GM18951 (cell line): ENCODE data around the gene KRTAP4-1.
"Not testable (repeated sequence)": the region's sequence is repeated elsewhere in the genome, so short reads cannot be mapped to it uniquely, and the experiment has no call there.

Experiments used
- POLR2A ChIP-seq: IDR thresholded peaks from 4 replicates; pipeline ENCODE4 v1.6.1; 2011; ENCODE audit warnings: mild to moderate bottlenecking; ENCODE audit not compliant: insufficient read length, insufficient read depth; ENCODE audit errors: extremely low read depth
- in situ Hi-C: fragments of 300-500 bp; cut with MboI; formaldehyde crosslinking; loops from one replicate; pipeline ENCODE4 v1.12.0; 2022; ENCODE audit warnings: low sequenced_read_pairs, mixed read lengths, inconsistent platforms; ENCODE audit not compliant: unreplicated experiment

Gene KRTAP4-1

DNA sequence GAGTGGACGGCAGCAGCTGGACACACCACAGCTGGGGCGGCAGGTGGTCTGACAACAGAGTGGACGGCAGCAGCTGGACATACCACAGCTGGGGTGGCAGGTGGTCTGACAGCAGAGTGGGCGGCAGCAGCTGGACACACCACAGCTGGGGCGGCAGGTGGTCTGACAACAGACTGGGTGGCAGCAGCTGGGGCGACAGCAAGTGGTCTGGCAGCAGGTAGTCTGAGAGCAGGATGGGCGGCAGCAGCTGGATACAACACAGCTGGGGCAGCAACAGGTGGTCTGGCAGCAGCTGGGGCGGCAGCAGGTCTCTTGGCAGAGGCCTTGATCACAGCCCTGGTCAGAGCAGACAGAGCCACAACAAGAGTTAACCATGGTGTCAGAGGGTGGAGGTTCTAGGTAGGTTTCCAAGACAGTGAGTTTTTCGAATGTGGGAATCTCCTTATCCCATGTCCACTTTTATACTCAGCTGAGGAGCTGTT, at the start of gene KRTAP4-1:
Gene KRTAP4-1 (minus strand): TSS at position 432 of the 482 bp plus-strand sequence. CDS start 57 bp downstream, at position 375.
- in situ Hi-C loops = no loop called here
- TF ChIP-seq POLR2A = no peak

DNA sequence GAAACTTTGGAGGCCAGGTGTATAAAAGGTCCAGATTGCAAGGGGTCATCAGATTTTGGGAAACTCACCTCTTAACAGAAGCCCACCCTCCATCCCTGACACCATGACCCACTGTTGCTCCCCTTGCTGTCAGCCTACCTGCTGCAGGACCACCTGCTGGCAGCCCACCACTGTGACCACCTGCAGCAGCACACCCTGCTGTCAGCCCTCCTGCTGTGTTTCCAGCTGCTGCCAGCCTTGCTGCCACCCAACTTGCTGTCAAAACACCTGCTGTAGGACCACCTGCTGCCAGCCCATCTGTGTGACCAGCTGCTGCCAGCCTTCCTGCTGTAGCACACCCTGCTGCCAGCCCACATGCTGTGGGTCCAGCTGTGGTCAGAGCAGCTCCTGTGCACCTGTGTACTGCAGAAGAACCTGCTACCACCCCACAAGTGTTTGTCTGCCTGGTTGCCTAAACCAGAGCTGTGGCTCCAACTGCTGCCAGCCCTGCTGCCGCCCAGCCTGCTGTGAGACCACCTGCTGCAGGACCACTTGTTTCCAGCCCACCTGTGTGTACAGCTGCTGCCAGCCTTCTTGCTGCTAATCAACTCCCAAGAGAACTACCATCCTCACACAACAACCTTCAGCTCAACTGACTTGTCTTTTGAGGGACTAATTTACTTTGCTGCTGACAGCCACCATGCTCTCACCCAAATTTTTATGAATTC, 47.8 kb upstream of the KRTAP4-1 start, which contains the start of gene KRTAP9-3:
Gene KRTAP9-3 (plus strand): TSS at position 51 of the 707 bp plus-strand sequence. CDS start 53 bp downstream, at position 104.
- in situ Hi-C loops = not testable (repeated sequence)

DNA sequence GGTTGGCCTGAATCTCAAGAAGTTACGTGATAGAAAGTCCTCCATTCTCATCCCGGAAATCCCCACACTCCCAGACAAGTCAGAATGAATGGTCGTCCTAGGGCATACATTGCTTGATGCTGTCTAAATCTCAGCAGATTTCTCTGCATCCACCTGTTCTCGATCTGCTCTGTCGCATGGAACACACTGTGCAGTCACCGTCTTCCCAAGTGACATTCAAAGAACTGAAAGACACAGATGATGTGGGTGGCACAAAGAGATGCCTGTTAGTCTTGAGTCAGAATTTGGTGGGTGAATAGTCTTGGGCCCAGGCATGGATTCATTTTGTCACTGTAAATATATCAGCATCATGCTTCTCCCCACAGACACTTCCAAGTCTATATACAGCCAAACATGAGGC, 47.0 kb upstream of the KRTAP4-1 start:
- TF ChIP-seq POLR2A = no peak
- in situ Hi-C loops = no loop called here

DNA sequence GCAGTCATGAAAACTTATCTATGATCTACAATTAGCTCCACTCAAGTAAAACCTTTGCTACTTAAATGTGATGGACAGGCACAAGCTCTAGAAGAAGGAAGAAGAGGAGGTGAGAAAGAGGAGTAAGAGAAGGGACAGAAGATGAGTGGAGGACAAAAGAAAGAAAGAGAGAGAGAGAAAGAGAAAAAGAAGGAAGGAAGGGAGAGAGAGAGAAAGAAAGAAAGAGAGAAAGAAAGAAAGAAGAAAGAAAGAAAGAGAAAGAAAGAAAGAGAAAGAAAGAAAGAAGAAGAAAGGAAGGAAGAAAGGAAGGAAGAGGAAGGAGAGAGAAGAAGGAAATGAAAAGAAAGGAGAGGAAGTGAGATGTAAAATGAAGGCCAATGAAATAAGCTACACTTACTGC, 45.4 kb upstream of the KRTAP4-1 start:
- in situ Hi-C loops = no loop called here
- no peak for TF ChIP-seq POLR2A

DNA sequence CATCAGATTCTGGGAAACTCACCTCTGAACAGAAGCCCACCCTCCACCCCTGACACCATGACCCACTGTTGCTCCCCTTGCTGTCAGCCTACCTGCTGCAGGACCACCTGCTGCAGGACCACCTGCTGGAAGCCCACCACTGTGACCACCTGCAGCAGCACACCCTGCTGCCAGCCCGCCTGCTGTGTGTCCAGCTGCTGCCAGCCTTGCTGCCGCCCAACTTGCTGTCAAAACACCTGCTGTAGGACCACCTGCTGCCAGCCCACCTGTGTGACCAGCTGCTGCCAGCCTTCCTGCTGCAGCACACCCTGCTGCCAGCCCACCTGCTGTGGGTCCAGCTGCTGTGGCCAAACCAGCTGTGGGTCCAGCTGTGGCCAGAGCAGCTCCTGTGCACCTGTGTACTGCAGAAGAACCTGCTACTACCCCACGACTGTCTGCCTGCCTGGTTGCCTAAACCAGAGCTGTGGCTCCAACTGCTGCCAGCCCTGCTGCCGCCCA, 41.9 kb upstream of the KRTAP4-1 start, which contains the start of gene KRTAP9-2:
Gene KRTAP9-2 (plus strand): TSS at position 51 of the 498 bp plus-strand sequence. CDS start 7 bp downstream, at position 58.
- in situ Hi-C loops = not testable (repeated sequence)

DNA sequence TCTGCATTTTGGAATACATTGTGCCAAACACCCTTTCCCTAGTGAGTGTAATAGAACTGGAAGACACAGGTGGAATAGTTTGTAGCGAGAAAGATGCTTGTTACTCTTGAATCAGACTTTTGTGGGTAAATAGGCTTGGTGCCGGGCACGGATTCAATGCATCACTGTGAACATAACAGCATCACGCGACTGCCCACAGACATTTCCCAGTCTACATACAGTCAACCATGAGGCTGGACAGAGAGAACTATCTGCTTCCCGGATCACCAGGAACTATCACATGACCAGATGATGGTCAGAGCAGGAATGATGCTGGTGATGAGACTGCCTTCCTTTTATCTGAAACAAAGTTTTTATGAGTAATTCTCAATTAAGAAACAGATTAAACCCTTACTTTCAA, 41.3 kb upstream of the KRTAP4-1 start:
- in situ Hi-C loops = no loop called here
- no peak for TF ChIP-seq POLR2A

DNA sequence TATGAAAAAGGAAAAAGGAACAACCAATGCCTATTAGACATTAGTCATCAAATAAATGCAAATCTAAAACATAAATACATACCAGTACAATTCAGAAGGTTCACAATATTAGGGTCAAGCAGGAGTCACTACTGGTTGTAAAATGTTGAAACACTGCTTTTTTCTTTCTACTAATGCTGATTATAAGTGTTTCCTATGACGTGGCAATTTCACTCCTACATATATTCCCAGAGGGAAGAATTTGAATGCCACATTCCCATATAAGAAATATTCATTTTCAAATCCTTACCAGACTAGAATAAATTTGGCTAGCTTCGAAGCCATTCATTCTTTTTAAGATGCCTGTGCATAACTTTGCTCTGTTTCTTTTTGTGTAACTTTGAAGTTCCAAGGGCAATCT, 39.1 kb upstream of the KRTAP4-1 start:
- in situ Hi-C loops = no loop called here
- TF ChIP-seq POLR2A = no peak

DNA sequence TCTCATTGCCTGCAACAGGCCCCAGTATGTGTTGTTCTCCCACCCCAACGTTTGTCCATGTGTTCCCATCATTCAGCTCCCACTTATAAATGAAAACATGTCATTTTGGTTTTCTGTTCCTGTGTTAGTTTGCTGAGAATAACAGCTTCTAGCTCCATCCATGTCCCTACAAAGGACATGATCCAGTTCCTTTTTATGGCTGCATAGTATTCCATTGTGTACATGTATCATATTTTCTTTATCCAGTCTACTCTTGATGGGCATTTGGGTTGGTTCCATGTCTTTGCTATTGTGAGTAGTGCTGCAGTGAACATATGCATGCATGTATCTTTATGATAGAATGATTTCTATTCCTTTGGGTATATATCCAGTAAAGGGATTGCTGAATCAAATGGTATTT, 31.0 kb upstream of the KRTAP4-1 start:
- no peak for TF ChIP-seq POLR2A

DNA sequence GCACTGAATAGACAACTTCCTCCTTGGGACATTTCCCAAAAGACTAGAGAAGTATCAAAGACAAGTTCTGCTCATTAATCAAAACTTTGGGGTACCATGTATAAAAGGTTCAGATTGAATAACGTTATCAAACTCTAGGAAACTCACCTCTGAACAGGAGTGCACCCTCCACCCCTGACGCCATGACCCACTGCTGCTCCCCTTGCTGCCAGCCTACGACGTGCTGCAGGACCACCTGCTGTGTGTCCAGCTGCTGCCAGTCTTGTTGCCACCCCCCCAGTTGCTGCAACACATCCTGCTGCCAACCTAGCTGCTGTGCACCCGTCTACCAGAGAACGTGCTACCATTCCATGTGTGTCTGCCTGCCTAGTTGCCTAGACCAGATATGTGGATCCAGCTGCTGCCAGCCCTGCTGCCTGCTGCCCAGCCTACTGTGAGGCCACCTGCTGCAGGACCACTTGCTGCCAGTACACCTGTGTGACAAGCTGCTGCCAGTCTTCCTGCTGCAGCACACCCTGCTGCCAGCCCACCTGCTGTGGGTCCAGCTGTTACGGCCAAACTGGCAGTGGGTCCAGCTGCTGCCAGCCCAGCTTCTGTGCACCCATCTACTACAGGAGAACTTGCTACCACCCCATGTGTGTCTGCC, 27.9 kb upstream of the KRTAP4-1 start:
- in situ Hi-C loops = no loop called here
- no peak for TF ChIP-seq POLR2A

More for the DNA sequence above, 31.0 kb upstream of the KRTAP4-1 start:
- in situ Hi-C loops = no loop called here

DNA sequence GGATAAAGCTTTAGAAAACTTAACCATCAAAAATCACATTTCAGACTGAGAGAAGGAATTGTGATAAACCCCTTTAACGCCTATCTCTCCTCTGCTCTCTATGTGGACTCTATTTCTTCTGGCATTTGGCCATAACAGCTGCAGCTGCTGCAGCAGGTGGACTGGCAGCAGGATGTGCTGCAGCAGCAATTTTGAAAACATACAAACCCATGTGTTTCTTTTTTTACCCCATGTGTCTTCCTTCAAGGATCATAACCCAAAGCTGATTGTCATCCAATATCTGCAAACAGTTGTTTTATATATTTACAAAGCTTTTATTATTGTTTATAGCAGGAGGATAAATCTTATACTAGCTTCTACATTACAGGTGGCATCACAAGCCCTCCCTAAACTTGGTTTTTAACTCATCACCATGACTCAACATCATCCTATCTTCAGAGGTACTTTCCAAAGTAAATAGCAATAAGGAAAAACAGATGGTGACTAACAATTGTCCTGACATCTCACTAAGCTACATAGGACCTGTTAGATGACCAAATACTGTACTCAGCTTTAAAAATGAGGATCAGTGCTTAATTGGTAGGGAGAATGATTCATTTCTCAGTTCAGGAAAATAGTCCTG, 27.2 kb upstream of the KRTAP4-1 start:
- in situ Hi-C loops = no loop called here

DNA sequence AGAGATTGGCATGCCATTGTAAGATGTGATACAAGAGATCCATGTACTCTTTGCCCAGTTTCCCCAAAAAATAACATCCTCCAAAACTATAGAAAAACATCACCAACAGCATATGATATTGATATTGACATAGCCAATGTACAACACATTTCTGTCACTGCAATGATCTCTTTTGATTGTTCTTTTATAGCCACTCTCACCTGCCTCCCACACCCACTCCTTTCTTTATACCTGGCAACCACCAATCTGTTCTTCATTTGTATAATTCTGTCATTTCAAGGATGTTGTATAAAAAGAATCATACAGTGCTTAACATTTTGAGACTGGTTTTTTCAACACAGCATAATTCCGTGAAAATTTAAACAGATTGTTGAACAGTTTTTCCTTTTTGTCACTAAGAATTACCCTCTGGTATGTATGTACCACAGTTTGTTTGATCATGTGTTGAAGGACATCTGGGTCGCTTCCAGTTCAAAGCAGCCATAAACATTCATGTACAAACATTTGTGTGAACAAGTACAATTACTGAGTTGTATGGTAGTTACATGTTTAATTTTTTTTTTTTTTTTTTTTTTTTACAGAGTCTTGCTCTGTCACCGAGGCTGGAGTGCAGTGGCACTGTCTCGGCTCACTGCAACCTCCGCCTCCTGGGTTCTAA, 14.8 kb upstream of the KRTAP4-1 start:
- in situ Hi-C loops = no loop called here
- no peak for TF ChIP-seq POLR2A

More for the DNA sequence above, 27.2 kb upstream of the KRTAP4-1 start:
- no peak for TF ChIP-seq POLR2A

DNA sequence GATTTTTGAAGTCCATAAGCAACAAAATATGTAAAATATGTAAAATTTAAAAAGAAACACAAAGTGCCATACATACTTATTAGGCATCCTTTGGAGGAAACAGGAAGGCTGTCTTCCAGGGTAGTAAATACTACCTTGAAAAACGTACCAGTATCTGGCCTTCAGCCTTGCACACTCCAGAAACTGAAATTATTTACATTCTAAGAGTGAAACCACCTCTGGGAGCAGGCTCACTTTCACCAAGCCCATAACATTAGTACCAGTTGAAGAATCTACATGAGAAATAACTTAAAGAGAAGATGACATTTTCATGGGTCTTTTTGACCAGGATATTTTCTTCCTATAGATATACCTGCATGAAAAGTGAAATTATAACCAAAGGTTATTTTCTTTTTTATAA, 11.4 kb upstream of the KRTAP4-1 start:
- no peak for TF ChIP-seq POLR2A
- in situ Hi-C loops = no loop called here

DNA sequence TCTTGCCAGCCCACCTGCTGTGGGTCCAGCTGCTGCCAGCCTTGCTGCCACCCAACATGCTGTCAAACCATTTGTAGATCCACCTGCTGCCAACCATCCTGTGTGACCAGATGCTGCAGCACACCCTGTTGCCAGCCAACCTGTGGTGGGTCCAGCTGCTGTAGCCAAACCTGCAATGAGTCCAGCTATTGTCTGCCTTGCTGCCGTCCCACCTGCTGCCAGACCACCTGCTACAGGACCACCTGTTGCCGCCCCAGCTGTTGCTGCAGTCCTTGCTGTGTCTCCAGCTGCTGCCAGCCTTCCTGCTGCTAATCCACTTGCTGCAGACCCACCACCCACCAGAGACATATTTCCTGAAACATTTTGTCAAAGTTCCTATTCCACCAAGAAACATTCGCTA, 5.6 kb upstream of the KRTAP4-1 start:
- no peak for TF ChIP-seq POLR2A
- in situ Hi-C loops = no loop called here

DNA sequence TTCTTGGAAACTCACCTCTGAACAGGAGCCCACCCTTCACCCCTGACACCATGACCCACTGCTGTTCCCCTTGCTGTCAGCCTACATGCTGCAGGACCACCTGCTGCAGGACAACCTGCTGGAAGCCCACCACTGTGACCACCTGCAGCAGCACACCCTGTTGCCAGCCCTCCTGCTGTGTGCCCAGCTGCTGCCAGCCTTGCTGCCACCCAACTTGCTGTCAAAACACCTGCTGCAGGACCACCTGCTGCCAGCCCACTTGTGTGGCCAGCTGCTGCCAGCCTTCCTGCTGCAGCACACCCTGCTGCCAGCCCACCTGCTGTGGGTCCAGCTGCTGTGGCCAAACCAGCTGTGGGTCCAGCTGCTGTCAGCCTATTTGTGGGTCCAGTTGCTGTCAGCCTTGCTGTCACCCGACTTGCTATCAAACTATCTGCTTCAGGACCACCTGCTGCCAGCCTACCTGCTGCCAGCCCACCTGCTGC, 5.2 kb upstream of the KRTAP4-1 start, which contains the start of gene KRTAP9-1:
Gene KRTAP9-1 (plus strand): TSS at position 51 of the 482 bp plus-strand sequence. CDS start 0 bp downstream, at position 51.
- in situ Hi-C loops = not testable (repeated sequence)
